ENCODE data around the gene NUP188. TPM values are rescaled to one million over a fixed set of nuclear protein-coding genes. Genes with fewer than 3 reads are reported as not detected.

Gene NUP188
- total and polyA plus RNA-seq, 8 donors, result 10.8 to 20.8 (median 13.5) TPM

DNA sequence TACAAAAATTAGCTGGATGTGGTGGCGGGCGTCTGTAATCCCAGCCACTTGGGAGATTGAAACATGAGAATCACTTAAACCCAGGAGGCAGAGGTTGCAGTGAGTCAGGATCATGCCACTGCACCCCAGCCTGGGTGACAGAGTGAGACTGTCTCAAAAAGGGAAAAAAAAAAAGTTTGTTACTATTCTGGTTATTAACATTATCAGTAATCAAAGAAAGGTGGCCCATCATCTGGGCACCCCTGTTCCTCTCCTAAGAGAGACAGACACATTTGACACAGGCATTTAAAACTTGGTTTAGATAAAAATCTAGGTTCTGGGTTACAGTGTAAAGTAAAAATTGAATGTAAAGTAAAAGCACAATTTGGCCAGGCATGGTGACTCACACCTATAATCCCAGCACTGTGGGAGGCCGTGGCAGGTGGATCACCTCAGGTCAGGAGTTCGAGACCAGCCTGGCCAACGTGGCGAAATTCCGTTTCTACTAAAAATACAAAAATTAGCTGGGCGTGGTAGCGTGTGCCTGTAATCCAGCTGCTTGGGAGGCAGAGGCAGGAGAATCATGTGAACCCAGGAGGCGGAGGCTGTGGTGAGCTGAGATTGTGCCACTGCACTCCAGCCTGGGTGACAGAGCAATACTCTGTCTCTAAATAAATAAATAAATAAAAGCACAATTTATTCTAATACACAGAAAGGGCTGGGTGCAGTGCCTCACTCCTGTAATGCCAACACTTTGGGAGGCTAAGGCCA is 43.5 kb upstream of the NUP188 start:
- Histone ChIP-seq H3K36me3 (peaks cover 0 to 25% (median 21%) of the 10 kb centered on the region in 3 donors), H3K27me3 (no peaks in the 10 kb centered on the region), H3K4me3 (no peak overlapping the region), H3K4me1 (no peaks in the 10 kb centered on the region), H3K9me3 (no peaks in the 10 kb centered on the region), H3K27ac (no peak overlapping the region)
- FAIRE-seq, result no peak
- intact Hi-C loops (cut with DNase I), result no loop called here
- 96 to 97% methylated on average over 10 of the region's 10 CpGs for WGBS, 2 donors
- DNase-seq, result no peak
- TF ChIP-seq, protein P1, sequence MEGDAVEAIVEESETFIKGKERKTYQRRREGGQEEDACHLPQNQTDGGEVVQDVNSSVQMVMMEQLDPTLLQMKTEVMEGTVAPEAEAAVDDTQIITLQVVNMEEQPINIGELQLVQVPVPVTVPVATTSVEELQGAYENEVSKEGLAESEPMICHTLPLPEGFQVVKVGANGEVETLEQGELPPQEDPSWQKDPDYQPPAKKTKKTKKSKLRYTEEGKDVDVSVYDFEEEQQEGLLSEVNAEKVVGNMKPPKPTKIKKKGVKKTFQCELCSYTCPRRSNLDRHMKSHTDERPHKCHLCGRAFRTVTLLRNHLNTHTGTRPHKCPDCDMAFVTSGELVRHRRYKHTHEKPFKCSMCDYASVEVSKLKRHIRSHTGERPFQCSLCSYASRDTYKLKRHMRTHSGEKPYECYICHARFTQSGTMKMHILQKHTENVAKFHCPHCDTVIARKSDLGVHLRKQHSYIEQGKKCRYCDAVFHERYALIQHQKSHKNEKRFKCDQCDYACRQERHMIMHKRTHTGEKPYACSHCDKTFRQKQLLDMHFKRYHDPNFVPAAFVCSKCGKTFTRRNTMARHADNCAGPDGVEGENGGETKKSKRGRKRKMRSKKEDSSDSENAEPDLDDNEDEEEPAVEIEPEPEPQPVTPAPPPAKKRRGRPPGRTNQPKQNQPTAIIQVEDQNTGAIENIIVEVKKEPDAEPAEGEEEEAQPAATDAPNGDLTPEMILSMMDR (IDR thresholded peaks at IDR 0.05), result no peak
- ATAC-seq, result no peak

DNA sequence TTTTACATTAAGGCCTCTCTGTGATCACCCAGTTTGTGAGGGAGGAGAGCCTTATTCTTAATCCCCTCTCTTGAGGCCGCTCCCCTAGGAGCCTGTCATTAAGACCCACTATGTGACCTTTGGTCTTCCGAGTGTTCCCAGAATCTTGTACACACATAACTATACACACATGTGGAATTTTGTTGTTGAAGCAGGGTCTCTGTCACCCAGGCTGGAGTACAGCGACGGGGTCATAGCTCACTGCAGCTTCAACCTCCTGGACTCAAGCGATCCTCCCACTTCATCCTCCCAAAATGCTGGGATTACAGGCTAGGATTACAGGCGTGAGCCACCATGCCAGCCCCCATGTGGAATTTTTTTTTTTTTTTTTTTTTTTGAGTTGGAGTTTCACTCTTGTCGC is 41.5 kb upstream of the NUP188 start:
- intact Hi-C loops (cut with DNase I), result no loop called here
- FAIRE-seq, result no peak

DNA sequence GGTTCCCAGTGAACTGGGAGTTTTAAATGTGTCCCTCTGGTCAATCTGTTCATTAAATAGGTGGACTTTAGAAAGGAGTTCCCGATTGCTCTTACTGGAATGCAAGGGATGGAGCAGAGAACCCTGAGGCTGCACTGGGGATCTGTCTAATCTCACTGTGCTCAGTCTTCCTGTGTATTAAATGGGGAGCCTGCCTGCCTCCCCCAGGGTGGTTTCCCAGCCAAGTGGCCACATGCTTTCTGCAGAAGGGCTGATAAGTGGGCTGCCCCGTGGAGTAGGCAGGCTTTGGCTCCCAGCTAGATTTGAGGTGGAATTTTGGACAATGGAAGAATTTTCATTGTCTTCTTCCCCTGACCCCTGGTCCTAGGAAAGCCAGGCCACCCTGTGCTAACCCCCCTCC is 40.8 kb upstream of the NUP188 start:
- DNase-seq, result no peak

More for the DNA sequence above, 41.5 kb upstream of the NUP188 start:
- no peak for ATAC-seq
- TF ChIP-seq, protein P1 (IDR thresholded peaks at IDR 0.05), result no peak
- Histone ChIP-seq H3K27ac (no peak overlapping the region), H3K4me1 (no peaks in the 10 kb centered on the region), H3K9me3 (no peaks in the 10 kb centered on the region), H3K4me3 (no peak overlapping the region), H3K27me3 (no peaks in the 10 kb centered on the region), H3K36me3 (peaks cover 0 to 33% (median 24%) of the 10 kb centered on the region in 3 donors)
- 94 to 96% methylated on average over 6 to 7 of the region's 7 CpGs for WGBS, 2 donors
- DNase-seq, result no peak

DNA sequence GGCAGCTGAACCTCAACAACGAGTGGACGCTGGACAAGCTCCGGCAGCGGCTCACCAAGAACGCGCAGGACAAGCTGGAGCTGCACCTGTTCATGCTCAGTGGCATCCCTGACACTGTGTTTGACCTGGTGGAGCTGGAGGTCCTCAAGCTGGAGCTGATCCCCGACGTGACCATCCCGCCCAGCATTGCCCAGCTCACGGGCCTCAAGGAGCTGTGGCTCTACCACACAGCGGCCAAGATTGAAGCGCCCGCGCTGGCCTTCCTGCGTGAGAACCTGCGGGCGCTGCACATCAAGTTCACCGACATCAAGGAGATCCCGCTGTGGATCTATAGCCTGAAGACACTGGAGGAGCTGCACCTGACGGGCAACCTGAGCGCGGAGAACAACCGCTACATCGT is 39.1 kb upstream of the NUP188 start:
- FAIRE-seq, result no peak
- Histone ChIP-seq H3K27ac (no peak overlapping the region), H3K36me3 (peaks cover 0 to 33% (median 24%) of the 10 kb centered on the region in 3 donors), H3K4me1 (no peaks in the 10 kb centered on the region), H3K27me3 (no peaks in the 10 kb centered on the region), H3K4me3 (no peak overlapping the region), H3K9me3 (no peaks in the 10 kb centered on the region)
- no peak for DNase-seq
- 95 to 99% methylated on average over 24 of the region's 24 CpGs for WGBS, 2 donors
- TF ChIP-seq, protein P1 (IDR thresholded peaks at IDR 0.05), result no peak
- no peak for ATAC-seq
- intact Hi-C loops (cut with DNase I), result no loop called here

More for the DNA sequence above, 40.8 kb upstream of the NUP188 start:
- intact Hi-C loops (cut with DNase I), result no loop called here
- no peak for ATAC-seq
- no peak overlapping the region for H3K4me3 ChIP-seq
- H3K4me1 ChIP-seq, result no peaks in the 10 kb centered on the region
- no peaks in the 10 kb centered on the region for H3K27me3 ChIP-seq
- H3K36me3 ChIP-seq, result peaks cover 0 to 33% (median 24%) of the 10 kb centered on the region in 3 donors
- no peak overlapping the region for H3K27ac ChIP-seq
- FAIRE-seq, result no peak
- TF ChIP-seq, protein P1 (IDR thresholded peaks at IDR 0.05), result no peak
- WGBS, 2 donors, result 39 to 40% methylated on average over 2 of the region's 2 CpGs
- H3K9me3 ChIP-seq, result no peaks in the 10 kb centered on the region

DNA sequence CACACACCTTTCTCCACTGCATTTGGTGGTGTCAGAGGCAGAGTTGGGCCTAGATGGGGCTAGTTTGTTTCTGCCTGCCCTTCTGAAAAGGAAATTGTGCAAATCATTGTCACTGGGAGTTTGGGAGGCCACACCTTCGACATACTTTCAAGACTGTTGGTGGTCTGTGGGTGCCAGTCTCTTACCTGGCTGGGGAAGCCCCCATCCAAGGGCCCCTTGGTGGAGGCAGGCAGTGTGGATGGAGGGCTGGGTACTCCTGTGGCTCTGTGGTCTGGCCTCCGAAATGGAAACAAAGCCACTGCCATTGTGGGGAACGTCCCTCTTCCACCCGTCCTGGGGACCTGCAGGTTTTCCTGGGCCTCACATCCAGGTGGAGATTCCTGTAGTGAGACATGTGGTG is 37.6 kb upstream of the NUP188 start:
- ATAC-seq (no peak), FAIRE-seq (no peak), DNase-seq (no peak)
- Histone ChIP-seq H3K36me3 (peaks cover 0 to 33% (median 24%) of the 10 kb centered on the region in 3 donors), H3K9me3 (no peaks in the 10 kb centered on the region), H3K4me1 (peaks cover 0 to 3% (median 0%) of the 10 kb centered on the region in 3 donors), H3K4me3 (no peak overlapping the region), H3K27me3 (no peaks in the 10 kb centered on the region), H3K27ac (no peak overlapping the region)
- intact Hi-C loops (cut with DNase I), result no loop called here
- TF ChIP-seq, protein P1 (IDR thresholded peaks at IDR 0.05), result no peak
- WGBS, 2 donors, result 86 to 94% methylated on average over 4 of the region's 4 CpGs
